GM18951 (cell line): ENCODE results near the gene GORASP2.

Experiments
- POLR2A ChIP-seq: IDR thresholded peaks from 4 replicates; pipeline ENCODE4 v1.6.1; 2011; ENCODE audit warnings: mild to moderate bottlenecking; ENCODE audit not compliant: insufficient read length, insufficient read depth; ENCODE audit errors: extremely low read depth
- in situ Hi-C: fragments of 300-500 bp; cut with MboI; formaldehyde crosslinking; loops from one replicate; pipeline ENCODE4 v1.12.0; 2022; ENCODE audit warnings: low sequenced_read_pairs, mixed read lengths, inconsistent platforms; ENCODE audit not compliant: unreplicated experiment

The GORASP2 gene

DNA sequence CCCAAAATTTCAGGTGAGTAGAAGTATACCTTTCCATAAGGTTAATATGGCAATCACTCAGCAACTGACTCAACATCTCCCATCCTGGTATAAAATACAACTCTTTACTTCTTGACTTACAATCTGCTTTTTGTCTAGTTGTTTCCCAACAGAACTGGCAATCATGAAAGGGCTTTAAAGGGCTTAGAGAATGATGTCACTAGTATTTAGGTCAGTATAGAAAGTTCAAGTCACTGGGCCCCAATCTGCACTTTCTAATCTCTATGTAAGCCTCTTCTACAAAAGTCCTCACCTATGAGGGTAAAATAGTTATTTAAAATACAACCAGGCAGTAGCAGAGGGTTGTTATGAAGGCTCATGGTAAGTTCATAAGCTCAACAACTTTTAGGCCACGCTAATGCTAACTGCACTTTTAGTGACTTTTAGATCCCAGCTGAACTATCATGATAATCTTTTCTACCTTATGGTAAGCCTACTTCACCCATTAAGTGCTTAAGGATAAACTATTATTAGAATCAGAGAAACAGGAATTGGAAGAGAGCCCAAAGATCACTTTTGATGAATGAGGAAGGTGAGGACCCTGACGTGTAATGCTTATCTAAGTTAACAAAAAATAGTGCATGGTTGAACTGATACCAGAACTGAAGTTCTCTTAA lies 79.6 kb downstream of the GORASP2 start:
- TF ChIP-seq POLR2A = no peak
- in situ Hi-C loops = no loop called here

DNA sequence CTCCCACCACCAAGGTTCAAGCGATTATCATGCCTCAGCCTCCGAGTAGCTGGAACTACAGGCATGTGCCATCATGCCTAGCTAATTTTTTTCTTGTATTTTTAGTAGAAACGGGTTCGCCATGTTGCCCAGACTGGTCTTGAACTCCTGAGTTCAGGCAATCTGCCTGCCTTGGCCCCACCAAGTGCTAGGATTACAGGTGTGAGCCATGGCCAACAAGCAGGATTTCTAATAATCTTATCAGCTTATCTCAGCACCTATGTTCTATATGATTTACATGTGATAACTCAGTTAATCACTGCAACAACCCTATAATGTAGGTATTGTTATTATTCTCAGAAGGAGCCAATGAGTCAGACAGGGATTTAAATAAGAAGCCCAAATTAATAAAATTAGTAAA lies 80.3 kb downstream of the GORASP2 start:
- TF ChIP-seq POLR2A = no peak
- in situ Hi-C loops = no loop called here

DNA sequence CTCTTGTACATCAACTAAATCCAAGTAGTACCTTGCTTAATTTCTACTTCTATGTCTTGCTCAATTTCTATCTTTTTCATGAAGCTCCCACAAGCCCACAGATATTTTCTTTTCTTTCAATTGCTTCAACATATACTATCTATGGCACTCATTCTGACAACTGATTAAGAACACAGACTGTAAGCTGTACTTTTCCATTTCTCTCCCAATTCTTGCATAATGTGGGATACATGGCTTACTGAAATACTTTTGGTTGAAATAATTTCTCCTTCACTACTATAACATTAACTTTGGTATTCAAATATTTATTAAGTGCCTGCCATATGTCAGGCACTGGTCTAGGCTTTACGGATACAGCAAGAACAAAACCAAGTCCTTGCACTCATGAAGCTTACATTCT lies 84.8 kb downstream of the GORASP2 start:
- in situ Hi-C loops = no loop called here
- no peak for TF ChIP-seq POLR2A

DNA sequence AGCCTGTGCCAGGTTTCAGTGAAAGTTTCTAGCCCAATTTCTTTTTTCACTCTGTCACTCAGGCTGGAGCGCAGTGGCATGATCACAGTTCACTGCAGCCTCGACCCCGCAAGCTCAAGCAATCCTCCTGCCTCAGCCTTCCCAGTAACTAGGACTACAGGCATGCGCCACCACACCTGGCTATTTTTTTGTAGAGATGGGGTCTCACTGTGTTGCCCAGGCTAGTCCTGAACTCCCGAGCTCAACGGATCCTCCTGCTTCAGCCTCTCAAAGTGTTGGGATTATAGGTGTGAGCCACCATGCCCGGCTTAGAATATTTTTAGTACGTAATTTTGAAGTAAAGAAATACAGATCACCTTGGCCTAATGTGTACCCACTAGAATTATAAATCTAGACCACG lies 87.1 kb downstream of the GORASP2 start:
- TF ChIP-seq POLR2A = no peak
- in situ Hi-C loops = no loop called here
